Adrenal gland (tissue), 5 donors: ENCODE data around the gene TP53TG5.
A peak's percentile ranks its signal among the peaks of the same experiment; 100 is the strongest.

Source experiments
- POLR2A ChIP-seq, 2 donors: fragments of 450-650 bp; IDR thresholded peaks; one replicate each; pipeline ENCODE4 v1.6.1; 2017; ENCODE audit warnings: antibody characterized with exemption in 2 of 2, mild to moderate bottlenecking in 2 of 2, moderate library complexity in 1 of 2
- TF ChIP-seq, protein P1 (sequence below), 6 experiments: fragments of 450-650 bp in 4 of 6; fragments of 200-600 bp in 2 of 6; sonication (generic) in 1 of 6; IDR thresholded peaks; 1 replicate in 5 of 6; 2 replicates in 1 of 6; pipeline versions ENCODE4 v1.5.1 to v1.8.0; 2016 to 2021; ENCODE audit warnings: antibody characterized with exemption in 6 of 6, mild to moderate bottlenecking in 2 of 6, moderate library complexity in 1 of 6
- donor health status: DM: no; HTN: no; CAD: no.

DNA sequence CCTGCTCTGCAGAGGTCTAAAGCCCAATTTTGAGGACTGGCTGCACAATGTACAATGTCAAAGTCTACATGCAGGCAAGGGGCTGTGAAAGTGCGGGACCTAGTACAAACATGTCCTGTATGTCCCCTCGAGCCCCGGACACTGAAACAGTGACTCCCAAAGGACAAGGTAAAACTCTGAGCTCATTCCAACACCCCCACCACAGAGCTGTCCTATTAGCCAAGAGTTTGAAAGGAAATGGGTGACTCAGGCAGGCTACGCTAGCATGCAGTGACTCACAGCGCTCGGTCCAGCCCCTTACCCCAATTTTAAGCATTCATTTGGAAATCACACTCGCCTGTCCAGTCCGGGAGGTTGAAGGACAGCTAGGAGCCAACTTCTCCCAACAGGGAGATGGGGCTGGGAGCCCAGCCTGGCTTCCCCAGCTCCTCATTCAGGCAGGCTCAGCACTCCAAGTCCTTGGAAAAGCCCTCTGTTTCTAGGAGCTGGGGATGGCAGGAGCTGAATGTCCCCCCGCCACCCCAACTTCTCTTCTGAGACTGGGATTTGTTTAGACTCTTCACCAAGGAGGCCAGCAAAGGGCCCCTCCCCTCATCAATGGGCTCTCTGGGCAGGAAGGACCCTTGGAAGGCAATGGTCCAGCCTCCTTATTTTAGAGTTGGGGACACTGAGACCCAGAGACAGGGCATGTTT is 33.8 kb downstream of the TP53TG5 start:
- TF ChIP-seq POLR2A (IDR thresholded peaks at IDR 0.05): peak; percentile 66 to 96
- TF ChIP-seq, protein P1, sequence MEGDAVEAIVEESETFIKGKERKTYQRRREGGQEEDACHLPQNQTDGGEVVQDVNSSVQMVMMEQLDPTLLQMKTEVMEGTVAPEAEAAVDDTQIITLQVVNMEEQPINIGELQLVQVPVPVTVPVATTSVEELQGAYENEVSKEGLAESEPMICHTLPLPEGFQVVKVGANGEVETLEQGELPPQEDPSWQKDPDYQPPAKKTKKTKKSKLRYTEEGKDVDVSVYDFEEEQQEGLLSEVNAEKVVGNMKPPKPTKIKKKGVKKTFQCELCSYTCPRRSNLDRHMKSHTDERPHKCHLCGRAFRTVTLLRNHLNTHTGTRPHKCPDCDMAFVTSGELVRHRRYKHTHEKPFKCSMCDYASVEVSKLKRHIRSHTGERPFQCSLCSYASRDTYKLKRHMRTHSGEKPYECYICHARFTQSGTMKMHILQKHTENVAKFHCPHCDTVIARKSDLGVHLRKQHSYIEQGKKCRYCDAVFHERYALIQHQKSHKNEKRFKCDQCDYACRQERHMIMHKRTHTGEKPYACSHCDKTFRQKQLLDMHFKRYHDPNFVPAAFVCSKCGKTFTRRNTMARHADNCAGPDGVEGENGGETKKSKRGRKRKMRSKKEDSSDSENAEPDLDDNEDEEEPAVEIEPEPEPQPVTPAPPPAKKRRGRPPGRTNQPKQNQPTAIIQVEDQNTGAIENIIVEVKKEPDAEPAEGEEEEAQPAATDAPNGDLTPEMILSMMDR (IDR thresholded peaks at IDR 0.05): no peak
